Nephron progenitor cell (in vitro differentiated cells): ENCODE measurements around the gene GRIP1.

ENCODE experiments used
- DNase-seq: peaks from one replicate; pipeline ENCODE4 v3.0.0; 2021
- H3K27ac Mint-ChIP-seq: 2 replicates; pipeline ENCODE4 v1.8.0; 2021; ENCODE audit warnings: mild to moderate bottlenecking, moderate library complexity, mixed read lengths
- H3K27me3 Mint-ChIP-seq: 2 replicates; pipeline ENCODE4 v1.8.0; 2021; ENCODE audit warnings: mild to moderate bottlenecking, low read depth, mixed read lengths; ENCODE audit not compliant: poor library complexity
- H3K36me3 Mint-ChIP-seq: 2 replicates; pipeline ENCODE4 v1.8.0; 2021; ENCODE audit warnings: low read depth, mixed read lengths
- H3K4me1 Mint-ChIP-seq: 2 replicates; pipeline ENCODE4 v1.8.0; 2021; ENCODE audit warnings: mixed read lengths
- H3K4me3 Mint-ChIP-seq: 2 replicates; pipeline ENCODE4 v1.8.0; 2021; ENCODE audit warnings: mild to moderate bottlenecking, moderate library complexity, mixed read lengths
- H3K9me3 Mint-ChIP-seq: 2 replicates; pipeline ENCODE4 v1.8.0; 2021; ENCODE audit warnings: mild to moderate bottlenecking, moderate library complexity, mixed read lengths
- CTCF ChIP-seq: fragments of 200-600 bp; sonication (generic); IDR thresholded peaks from 2 replicates; pipeline ENCODE4 v1.5.0; 2021; ENCODE audit warnings: antibody characterized with exemption

Gene GRIP1

GRCh38 chr12:66612090-66612775 is 66.6 kb downstream of the GRIP1 start:
- no peak for TF ChIP-seq CTCF
- Mint-ChIP-seq H3K9me3 (no peaks in the 10 kb centered on the region), H3K27ac (no peak overlapping the region), H3K4me3 (no peak overlapping the region), H3K27me3 (peaks cover 3% of the 10 kb centered on the region), H3K4me1 (peaks cover 9% of the 10 kb centered on the region), H3K36me3 (no peaks in the 10 kb centered on the region)
- no peak for DNase-seq

DNA sequence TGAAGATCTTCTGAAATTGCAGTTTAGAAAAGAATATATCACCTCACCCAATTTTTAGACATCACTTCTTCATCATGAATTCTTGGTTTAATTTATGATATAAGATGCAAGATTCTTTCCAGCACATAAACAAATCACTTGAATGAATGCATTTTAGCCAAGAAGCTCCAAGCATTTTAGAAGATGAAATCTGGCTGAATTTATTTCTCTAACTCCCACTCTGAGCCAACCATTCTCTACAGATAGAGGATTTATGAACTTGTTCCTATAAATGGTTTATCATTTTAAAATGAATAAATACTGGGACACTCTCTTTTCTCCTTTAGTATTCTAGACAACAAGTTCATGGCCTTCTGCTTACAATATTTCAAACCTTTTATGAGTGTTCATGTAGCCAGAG is 71.7 kb downstream of the GRIP1 start:
- H3K4me3 Mint-ChIP-seq, result no peak overlapping the region
- H3K4me1 Mint-ChIP-seq, result no peaks in the 10 kb centered on the region
- H3K27me3 Mint-ChIP-seq, result no peaks in the 10 kb centered on the region
- H3K9me3 Mint-ChIP-seq, result no peaks in the 10 kb centered on the region
- no peak for DNase-seq
- H3K27ac Mint-ChIP-seq, result no peak overlapping the region
- no peaks in the 10 kb centered on the region for H3K36me3 Mint-ChIP-seq
- TF ChIP-seq CTCF, result no peak

DNA sequence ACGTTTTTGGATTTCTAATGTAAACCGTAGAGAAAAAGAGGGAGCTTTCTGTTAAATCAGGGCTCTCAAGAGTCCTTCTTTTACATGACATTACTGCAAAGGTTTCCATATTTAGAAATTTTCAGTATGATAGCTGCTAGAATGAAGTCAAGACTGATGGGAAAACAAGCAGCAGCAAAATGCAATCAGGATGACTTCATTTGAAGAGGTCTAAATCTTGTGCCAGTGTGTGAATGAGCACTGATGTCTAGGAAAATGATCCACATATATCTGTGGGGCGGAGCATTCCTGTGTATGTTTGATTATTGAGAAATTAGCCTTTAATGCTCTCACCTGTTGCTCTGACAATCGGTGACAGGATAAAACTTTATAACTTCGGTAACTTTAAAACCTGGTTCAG is 73.6 kb downstream of the GRIP1 start:
- Mint-ChIP-seq H3K27ac (no peak overlapping the region), H3K4me1 (no peaks in the 10 kb centered on the region), H3K9me3 (no peaks in the 10 kb centered on the region), H3K27me3 (no peaks in the 10 kb centered on the region), H3K4me3 (no peak overlapping the region), H3K36me3 (no peaks in the 10 kb centered on the region)
- no peak for DNase-seq
- TF ChIP-seq CTCF, result no peak

DNA sequence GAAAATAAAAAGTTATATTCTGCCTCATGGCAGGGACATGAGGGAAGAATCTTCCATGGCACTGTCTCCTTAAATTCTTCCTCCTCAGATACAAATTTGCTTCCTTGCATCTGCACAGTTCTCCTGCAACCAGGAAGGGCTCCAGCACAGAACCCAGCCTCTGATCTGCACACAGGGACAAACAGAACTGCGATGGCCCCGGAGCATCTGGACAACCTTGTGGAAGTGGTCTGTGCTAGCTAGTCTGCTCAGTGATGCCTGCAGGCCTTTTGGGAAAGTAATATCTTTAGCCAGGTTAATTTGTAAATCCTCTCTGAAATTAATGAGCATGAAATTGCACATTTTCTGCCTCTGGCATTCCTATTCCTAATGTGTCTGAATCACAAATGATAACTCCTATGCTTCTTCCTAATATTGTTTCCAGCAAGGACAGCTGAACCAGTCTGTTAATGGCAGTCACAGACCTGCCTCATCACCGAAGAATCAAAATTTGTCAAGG is 74.8 kb downstream of the GRIP1 start:
- no peaks in the 10 kb centered on the region for H3K4me1 Mint-ChIP-seq
- no peak for DNase-seq
- H3K27me3 Mint-ChIP-seq, result no peaks in the 10 kb centered on the region
- no peak for TF ChIP-seq CTCF
- H3K27ac Mint-ChIP-seq, result no peak overlapping the region
- no peak overlapping the region for H3K4me3 Mint-ChIP-seq
- no peaks in the 10 kb centered on the region for H3K9me3 Mint-ChIP-seq
- no peaks in the 10 kb centered on the region for H3K36me3 Mint-ChIP-seq

DNA sequence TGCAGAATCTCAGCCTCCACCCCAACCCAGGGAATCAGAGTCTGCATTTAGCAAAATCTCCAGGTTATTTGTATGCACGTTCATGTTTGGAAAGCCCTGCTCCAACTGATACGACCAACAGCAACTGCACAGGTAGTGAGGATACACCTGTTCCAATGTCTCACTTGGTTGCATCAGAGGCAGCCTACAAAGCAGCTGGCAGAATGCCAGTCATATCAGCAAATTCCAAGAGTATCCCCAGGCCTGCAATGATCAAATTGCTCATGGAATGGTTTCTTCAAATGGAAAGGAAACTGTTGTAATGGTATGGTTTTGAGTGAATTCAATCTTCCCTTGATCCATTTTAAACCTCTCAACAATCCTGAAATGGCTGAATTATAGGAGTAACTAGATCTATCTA is 75.4 kb downstream of the GRIP1 start:
- no peaks in the 10 kb centered on the region for H3K27me3 Mint-ChIP-seq
- no peak overlapping the region for H3K4me3 Mint-ChIP-seq
- no peak overlapping the region for H3K27ac Mint-ChIP-seq
- H3K36me3 Mint-ChIP-seq, result no peaks in the 10 kb centered on the region
- TF ChIP-seq CTCF, result no peak
- no peak for DNase-seq
- no peaks in the 10 kb centered on the region for H3K4me1 Mint-ChIP-seq
- no peaks in the 10 kb centered on the region for H3K9me3 Mint-ChIP-seq

DNA sequence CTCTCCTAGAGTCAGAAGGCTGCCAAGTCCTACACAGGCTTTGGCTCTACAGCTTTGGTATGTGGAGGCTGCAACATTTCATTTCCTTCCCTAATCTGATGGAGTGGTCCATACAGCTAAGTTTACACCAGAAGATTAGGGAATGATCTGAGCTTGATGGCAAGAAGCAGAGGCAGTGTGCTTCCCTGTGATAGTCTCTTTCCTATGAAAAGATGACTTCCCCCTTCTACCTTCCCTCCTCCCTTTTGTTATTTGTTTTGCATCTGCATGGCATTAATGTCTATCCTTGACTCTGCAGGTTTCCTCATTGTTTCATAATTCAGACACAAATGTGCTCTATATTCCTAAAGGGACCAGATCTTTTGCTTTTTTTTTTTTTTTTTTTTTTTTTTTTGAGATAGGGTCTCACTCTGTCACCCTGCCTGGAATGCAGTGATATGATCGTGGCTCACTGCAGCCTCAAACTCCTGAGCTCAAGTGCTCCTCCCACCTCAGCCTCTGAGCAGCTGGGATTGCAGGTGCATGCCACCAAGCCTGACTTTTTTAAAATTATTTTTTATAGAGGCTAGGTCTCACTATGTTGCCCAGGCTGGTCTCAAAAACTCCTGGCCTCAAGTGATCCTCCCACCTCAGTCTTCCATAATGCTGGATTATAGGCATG is 76.3 kb downstream of the GRIP1 start:
- Mint-ChIP-seq H3K36me3 (no peaks in the 10 kb centered on the region), H3K4me3 (no peak overlapping the region), H3K27ac (no peak overlapping the region), H3K4me1 (no peaks in the 10 kb centered on the region), H3K9me3 (no peaks in the 10 kb centered on the region), H3K27me3 (no peaks in the 10 kb centered on the region)
- TF ChIP-seq CTCF, result no peak
- DNase-seq, result no peak
